HG03558 (cell line): ENCODE data around the gene FAM13B.
"Not testable (repeated sequence)": the region's sequence is repeated elsewhere in the genome, so short reads cannot be mapped to it uniquely, and the experiment has no call there.

Source experiments
- ATAC-seq: cut with Tn5 transposase; IDR thresholded peaks from one replicate; pipeline ENCODE4 v1.9.1; 2021; ENCODE audit warnings: moderate number of reproducible peaks; ENCODE audit not compliant: unreplicated experiment; ENCODE audit errors: extremely low read depth

The FAM13B gene

DNA sequence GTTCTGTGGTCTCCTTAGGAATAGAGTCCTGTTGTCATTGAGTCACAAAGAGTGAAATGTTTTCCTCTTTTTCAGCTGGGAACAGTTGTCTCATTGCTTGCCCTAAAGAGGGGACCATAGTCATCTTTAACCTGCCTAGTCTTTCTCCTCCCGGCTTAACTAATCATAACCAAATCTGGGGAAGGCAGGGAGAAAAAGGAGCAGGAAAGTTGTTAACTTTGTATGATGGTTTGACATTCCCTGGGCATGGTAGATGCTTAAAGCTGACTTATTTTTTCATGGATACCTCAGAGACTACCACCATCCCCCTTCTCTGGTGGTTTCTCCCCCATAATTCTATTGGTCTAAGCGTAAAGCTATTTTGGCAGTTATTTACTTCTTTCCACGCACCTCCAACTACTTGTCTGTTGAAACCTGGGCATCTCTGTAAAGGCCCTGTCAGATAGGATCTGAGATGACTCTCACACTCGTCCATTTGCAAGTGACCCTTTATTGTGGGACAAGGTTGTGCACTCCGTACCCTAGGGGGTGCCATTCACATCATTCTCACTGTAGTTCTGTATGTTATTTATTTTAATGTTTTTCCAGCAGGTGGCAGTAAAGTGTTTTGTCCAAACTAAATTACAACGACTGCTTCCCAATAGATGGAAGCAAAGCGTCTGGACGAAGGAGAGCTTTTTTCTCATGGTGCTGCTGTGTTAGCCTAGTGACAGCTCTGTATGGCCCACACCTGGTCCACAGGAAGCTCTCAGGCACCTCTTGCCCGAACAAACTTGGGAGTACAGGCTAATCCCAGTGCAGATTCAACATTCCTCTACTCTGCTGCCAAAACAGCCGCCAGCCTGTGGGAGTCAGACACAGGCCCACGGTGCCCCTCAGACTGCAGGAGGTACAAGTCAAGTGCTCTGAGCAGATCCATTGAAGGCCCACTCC lies 3.0 kb upstream of the FAM13B start:
- peak; percentile 34 for ATAC-seq

DNA sequence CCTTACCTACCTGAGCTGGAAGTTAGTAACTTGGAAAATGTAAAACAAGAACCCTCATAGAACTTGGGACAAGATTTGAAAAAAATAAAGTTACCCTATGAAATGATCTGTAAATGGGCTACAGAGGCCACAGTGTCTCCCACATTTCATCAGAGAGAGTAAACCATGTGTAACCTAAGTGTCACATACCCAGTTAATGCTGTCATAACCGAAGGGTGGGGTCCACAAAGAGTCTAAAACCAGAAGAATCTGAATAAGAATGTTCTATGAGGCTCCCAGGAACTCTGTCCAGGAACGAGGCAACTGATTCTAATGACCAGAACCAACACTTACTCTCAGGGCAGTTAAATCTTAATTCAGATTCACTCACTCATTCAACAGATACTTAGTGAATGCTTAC lies 1.0 kb upstream of the FAM13B start:
- no peak for ATAC-seq

DNA sequence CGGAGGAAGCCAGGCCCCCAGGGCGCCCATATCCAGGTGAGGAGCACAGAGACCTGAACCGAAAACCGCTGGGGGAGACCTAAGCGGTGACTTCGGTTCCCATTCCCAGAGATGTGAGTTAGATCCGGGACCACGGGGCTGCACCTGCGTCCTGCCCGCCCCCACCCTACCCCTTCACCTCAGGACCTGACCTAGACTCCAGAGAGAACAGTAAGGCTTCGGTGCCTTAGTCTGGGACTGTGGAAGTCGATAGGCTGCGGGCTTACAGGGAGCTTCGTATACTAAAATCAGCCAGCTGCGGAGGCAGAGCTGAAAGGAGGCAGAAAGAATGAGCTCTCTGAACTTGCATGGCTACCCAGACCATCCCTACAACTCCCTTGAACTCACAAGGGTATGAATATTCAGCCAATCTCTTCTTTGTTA lies 518 bp upstream of the FAM13B start:
- ATAC-seq = no peak

DNA sequence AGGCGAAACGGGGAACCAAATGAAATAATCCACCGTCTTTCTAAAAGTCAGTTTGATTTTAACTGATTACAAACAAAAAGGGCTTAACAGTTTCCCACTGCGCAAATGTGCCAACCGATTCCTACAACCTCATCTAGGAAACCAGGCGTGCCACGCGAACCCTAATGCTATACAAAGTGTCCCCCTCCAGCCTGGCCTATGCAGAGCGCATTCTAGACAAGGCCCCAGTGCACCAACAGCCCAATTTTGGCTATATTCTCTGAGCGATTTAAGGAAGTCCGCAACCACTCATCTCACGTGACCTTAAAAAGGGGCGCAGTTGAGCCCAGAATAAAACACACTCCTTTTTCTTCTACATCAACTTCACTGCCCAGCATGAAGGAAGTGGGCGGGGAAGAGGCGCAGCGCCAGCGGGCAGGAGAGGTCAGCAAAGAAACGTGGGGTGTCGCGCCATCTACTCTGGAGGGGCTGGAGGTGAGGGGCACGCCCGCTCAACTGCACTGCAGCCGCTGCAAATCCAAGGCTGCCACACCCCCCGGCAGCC lies 779 bp downstream of the FAM13B start:
- ATAC-seq = peak; percentile 20

DNA sequence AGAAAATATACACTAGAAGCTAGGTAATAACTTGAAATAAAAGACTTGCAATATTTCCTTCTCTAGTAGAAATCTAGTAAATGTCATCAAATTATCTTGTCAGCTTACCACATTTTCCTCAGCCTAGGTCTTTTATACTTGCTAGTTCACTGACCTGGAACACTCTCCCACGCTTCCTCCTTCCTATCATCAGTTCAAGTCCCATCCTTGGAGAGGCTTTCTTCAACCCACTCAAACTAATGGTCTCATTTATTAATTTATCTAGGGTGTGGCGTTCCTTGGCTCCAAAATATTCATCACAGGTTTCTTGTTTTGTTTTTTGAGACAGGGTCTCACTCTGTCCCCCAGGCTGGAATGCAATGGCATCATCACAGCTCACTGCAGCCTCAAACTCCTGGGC lies 2.9 kb downstream of the FAM13B start:
- ATAC-seq = no peak

DNA sequence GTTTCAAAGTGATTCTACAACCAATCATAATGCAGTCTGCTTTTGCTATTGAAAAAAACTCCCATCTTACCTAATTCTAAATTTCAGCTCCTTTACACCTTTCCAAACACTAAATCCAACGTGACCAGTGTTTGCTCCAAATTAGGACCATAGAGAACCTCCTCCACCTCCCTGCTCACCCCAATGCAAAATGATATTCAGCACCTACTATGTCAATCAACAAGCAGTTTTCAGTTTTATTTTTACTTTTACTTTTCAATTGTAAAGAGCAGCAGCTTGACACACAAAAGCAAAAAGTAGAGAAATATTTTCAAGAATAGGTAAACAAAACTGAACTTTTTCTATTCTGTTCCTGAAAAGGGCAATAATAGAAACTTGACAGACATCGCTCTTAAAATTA lies 3.4 kb downstream of the FAM13B start:
- ATAC-seq = no peak

DNA sequence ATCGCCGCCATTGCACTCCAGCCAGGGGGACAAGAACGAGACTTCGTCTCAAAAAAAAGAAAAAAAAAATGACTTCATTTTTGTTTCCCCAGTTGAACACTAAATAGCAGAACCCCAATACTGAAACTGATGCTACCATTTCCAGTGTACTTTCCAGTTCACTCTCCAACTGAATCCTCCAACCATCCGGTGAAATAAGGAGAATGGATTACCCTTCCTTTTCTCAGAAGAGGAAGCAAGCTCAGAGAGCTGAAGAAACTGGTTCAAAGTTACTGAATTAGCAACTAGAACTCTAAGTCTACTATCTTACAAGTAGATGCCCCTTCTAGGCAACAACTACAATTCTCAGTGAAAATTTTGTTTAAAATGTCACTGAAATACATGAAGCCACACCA lies 3.9 kb downstream of the FAM13B start:
- no peak for ATAC-seq

DNA sequence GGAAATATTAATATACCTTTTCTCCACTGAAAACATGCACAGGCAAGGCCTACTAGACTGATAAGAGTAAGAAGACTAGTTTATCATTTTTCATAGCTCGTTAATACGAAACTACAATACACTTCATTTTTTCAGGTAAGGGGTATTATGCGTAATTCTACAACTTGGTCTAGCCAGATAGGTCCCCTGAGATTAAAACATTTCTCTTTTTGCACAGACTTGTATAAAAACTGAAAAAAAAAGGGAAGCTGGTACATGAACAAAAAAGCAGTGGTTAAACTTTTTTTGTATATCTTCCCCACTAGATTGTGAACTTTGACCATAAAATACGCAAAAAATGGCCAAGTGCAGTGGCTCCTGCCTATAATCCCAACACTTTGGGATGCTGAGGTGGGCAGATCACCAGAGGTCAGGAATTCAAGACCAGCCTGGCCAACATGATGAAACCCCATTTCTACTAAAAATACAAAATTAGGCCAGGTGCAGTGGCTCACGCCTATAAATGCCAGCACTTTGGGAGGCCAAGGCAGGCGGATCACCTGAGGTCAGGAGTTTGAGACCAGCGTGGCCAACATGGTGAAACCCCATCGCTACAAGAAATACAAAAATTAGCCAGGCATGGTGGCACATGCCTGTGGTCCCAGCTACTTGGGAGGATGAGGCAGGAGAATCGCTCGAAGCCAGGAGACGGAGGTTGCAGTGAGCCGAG lies 4.5 kb downstream of the FAM13B start:
- ATAC-seq = not testable (repeated sequence)

DNA sequence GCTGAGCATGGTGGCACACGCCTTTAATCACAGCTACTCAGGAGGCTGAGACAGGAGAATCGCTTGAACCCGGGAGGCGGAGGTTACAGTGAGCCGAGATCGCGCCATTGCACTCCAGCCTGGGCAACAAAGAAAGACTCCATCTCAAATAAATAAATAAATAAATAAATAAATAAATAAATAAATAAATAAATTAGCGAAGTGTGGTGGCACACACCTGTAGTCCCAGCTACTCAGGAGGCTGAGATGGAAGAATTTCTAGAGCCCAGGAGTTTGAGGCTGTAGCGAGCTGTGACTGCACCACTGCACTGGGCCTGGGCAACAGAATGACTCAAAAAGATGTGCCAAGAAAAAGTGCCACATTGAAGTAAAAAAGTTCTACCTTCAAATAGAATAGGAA lies 6.1 kb downstream of the FAM13B start:
- not testable (repeated sequence) for ATAC-seq

DNA sequence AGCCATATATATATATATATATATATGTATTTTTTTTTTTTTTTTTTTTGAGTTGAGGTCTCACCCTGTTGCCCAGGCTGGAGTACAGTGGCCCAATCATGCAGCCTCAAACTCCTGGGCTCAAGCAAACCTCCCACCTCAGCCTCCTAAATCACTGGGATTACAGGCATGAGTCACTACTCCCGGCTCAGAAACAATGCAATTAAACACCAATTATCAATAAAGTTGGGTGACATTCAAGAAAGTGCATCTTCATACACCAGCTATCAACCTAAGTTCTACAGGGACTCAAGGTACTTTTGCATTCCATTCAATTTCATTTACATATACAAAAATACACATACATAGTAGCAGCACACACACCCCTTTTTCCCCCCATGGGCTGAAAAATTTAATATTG lies 7.6 kb downstream of the FAM13B start:
- ATAC-seq = no peak

DNA sequence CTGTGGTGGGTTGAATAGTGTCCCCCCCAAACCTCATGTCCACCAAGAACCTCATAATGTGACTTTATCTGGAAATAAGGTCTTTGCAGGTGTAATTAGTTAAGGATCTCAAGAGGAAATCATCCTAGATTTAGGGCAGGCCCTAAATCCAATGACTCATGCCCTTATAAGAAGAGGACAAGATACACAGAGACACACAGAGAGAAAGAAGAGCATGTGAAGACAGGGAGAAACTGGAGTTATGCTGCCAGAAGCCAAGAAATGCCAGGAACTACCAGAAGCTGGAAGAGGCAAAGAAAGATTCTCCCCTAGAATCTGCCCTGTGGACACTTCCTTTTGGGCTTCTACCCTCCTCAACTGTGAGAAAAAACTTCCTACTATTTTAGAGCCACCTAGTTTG lies 8.8 kb downstream of the FAM13B start:
- no peak for ATAC-seq

DNA sequence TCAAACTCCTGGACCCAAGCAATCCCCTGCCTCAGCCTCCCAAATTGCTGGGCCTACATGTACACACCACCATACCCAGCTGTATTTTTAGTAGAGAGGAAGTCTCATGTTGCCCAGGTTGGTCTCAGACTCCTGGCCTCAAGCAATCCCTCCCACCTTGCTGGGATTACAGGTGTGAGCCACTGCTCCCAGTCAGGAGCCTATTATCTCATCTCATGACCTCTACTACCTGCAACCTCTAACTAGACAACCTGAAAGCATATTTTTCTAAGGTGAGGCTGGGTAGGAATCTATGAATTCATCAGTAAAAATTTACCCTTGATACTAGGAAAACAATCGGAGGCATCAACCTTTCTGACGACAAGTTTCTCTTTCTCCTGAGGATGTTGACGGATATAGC lies 10.0 kb downstream of the FAM13B start:
- ATAC-seq = no peak

DNA sequence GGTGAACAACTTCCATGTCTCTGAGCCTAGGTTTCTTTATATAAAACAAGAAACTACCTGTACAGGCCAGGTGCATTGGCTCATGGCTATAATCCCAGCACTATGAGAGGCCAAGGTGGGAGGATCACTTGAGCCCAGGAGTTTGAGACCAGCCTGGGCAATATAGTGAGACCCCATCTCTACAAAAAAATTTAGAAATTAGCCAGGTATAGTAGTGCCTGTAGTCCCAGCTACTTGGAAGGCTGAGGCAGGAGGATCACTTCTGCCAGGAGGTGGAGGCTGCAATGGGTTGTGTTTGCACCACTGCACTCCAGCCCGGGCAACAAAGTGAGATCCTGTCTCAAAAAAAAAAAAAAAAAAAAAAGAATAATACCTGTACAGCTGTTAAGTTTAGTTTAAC lies 11.1 kb downstream of the FAM13B start:
- ATAC-seq = no peak

DNA sequence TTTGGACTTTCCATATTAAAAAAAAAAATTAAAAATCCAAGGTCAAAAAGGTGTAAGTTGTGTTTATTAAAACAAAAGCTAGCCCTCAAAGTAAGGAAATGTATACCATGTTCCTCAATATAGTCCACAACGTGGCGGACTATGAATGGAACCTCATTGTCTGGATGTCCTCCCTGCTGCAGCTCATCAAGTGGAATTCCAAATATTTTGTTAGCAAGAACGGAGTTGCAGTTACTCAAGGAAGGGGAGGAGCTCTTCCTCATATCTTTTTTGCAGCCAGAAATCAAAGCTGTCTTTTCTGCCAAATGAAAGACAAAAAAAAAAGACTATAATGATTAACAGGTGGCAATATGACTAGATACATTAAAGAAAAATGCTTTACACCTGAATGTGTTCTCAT lies 14.0 kb downstream of the FAM13B start:
- ATAC-seq = no peak

DNA sequence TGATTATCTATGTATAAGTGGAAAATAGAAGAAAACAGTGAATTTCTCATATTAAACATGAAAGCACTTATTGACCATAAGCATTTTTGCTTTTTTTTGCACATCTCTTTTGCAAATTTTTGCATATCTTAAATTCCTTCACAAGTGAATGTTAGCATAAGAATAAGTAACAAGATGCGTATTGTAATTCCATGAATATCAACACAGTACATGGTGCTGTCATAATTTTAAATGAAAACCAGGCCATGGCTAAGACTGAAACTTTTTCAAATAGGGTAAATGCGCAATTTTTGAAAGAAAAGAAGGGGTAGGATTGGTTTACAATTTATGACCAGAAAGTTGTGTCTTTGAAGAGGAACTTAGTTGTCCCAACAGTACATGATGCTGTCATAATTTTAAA lies 17.0 kb downstream of the FAM13B start:
- ATAC-seq = no peak

DNA sequence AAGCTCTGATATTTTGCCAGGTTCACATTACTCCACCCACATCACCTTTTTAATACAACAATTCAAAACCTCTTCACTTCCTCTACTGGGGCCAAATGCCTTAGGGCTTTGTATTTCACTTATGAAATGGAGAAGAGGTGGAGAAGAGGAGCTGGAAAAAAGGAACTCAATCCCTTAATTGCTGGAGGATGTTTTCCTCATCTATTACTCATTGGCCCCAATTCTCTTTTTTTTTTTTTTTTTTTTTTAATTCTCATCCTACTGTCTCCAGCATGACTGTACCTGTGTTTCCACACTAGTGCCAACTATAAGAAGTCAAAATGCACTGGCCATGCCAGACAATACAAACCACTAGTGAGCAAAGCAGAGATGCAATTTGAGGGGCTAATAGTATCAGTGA lies 20.9 kb downstream of the FAM13B start:
- no peak for ATAC-seq

DNA sequence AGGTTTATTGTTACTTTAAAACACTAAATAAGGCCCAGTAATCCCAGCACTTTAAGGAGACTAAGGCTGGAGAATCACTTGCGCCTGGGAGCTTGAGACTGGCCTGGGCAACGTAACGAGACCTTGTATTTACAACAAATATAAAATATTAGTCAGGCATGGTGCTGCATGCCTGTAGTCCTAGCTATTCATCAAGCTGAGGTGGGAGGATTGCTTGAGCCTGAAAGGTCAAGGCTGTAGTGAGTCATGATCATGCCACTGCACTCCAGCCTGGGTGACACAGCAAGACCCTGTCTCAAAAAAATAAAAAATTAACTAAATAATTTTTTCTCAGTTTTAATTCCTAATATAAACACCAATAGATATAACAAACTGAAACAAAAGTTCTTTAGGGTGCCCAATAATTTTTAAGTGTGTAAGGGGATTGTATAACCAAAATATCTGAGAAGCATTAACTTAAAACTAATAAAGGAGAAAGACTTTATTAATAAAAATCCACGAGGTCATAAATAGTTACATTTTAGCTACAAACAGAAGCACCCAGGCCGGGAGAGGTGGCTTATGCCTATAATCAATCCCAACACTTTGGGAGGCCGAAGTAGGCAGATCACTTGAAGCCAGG lies 32.7 kb downstream of the FAM13B start:
- no peak for ATAC-seq

DNA sequence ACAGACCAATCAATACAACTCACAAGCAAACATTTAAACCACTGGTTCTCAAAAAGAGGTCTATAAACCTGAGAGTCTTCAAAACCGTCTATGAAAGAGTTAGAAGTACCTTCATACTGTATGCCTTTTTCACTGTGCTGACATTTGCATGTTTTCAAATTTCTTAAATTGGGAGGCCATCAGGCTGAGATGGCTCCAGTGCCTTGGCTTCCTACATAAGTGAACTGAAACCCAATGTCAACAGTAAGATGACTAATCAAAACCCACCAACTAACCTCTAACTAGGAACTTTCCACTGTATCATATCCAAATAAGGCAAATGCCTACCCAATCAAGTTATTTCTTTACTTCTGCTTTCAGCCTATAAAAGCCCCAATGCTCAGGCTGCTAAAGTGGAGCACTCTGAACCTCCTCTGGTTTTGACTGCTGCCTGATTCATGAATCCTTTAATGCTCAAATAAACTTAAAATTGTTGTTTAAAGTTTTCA lies 35.1 kb downstream of the FAM13B start:
- ATAC-seq = no peak

DNA sequence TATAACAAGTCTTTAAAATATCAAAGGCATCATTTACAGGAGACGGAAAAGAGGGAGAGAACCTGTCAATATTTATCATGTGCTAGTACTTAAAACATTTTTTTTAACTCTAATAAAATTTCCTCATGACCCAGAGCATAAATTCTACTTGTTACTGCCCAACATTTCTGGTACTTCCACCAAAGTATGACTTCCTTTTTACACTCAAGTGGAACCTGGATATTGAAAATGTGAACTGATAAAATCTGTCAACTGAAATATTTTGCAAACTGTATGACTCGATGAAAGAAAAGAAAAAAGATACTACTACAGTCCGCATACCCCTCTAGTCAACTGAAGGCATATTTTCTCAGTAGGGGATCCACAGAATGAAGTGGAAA lies 37.1 kb downstream of the FAM13B start:
- ATAC-seq = no peak

DNA sequence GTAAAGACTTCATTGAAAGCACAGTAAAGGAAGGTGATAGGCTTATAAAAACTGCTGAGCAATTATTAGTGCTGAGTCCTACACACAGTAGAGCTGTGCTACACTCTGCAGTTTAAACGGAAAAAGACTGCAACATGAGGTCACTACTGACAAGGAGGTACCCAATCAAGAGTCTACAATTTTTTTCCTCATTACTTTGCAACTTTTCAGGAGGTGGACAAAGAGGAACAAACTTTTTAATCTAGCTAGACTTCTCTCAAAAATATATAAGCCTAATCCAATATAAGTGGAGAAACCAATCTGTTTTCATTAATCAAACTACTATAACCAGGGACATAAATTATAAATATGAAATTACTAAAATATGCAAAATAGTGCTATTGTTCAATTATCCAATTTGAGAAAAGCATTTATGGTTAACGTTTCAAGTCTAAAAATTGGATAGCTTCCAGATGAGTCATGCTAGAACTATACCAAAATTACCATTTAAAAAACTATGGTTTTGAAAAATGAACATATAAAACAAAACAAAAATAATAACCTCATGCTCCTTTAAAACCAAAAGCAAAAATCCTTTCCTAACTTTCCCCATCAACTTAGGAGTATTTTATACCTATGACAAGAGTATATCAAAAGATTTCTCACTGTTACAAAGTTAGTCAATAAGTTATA lies 37.7 kb downstream of the FAM13B start:
- no peak for ATAC-seq
